Chondrocyte (in vitro differentiated cells): ENCODE measurements around the gene MRPS18A. TPM values are rescaled to one million over a fixed set of nuclear protein-coding genes. Genes with fewer than 3 reads are reported as not detected.

Experiments
- DNase-seq: peaks from one replicate; pipeline ENCODE4 v3.0.0; 2021; ENCODE audit warnings: mixed read lengths, low spot score
- H3K27ac Mint-ChIP-seq: one replicate; pipeline ENCODE4 v1.8.0; 2021; ENCODE audit warnings: mild to moderate bottlenecking, moderate library complexity, mixed read lengths; ENCODE audit not compliant: unreplicated experiment
- H3K27me3 Mint-ChIP-seq: 2 replicates; pipeline ENCODE4 v1.8.0; 2021; ENCODE audit warnings: low read depth, mixed read lengths
- H3K36me3 Mint-ChIP-seq: 2 replicates; pipeline ENCODE4 v1.8.0; 2021; ENCODE audit warnings: low read depth, mixed read lengths
- H3K4me1 Mint-ChIP-seq: 2 replicates; pipeline ENCODE4 v1.8.0; 2021; ENCODE audit warnings: low read depth, mild to moderate bottlenecking, mixed read lengths
- H3K4me3 Mint-ChIP-seq: one replicate; pipeline ENCODE4 v1.8.0; 2021; ENCODE audit warnings: mild to moderate bottlenecking, moderate library complexity, mixed read lengths; ENCODE audit not compliant: unreplicated experiment
- H3K9me3 Mint-ChIP-seq: 2 replicates; pipeline ENCODE4 v1.8.0; 2021; ENCODE audit warnings: low read depth, mixed read lengths
- CTCF ChIP-seq: fragments of 200-600 bp; sonication (generic); IDR thresholded peaks from 2 replicates; pipeline ENCODE4 v1.5.0; 2021; ENCODE audit warnings: antibody characterized with exemption, mild to moderate bottlenecking, moderate library complexity
- total RNA-seq: library from RNA; stranded (reverse); gene quantifications from 3 replicates; pipeline ENCODE4 v1.2.1, GENCODE V29; 2021

Gene MRPS18A
- total RNA-seq, 1 donor from 2014 or later, result 26.8 TPM

DNA sequence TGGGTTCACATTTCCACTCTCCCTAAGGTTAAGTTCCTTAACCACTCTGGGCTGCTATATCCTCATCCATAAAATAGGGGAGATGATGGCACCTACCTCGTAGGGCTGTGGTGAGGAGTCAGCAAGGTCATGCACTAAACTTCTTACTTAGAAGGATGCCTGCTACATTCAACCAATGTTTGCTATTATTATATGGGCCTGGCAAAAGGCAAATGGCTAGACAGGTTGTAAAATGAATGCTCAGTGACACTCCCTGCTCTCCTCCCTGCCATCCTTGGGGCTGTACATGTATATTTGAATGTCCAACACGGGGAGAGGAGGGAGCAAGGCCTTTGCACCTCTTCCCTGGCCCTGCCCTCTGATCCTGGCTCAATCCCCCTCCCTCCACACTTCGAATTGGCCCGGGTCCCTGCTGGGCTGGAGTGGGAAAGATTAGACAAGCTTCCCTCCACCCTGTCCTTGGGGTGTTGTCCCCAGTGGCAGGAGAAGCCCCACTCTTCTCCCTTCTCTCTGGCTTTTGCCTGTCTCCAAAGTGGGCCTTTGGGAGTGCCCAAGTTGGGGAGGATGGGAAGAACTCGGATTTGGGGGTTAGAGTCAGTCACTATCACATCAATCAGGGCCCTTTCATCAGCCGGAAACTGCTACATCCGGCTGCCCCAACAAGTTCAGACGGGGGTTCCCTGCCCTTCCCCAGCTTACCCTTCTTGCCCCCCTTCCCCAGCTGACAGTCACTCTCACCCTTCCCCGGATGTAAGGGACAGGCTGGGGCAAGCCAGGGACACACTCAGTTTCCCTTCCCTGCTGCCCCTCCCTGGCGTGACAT is 46.1 kb upstream of the MRPS18A start:
- H3K36me3 Mint-ChIP-seq, result no peaks in the 10 kb centered on the region

DNA sequence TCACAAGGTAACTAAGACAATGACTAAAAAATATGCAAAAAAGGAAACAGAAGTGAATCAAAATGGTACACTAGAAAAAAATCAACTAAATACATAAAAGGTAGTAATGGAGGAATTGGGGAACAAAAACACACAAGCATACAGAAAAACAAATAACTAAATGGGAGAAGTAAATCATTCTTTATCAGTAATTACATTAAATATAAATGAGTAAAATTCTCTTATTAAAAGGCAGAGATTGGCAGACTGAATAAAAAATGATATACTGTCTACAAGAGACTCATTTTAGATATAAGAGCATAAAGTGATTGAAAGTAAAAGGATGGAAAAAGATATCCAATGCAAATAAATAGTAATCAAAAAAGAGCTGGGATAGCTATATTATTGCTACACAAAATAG is 43.0 kb upstream of the MRPS18A start:
- H3K36me3 Mint-ChIP-seq, result no peaks in the 10 kb centered on the region
- DNase-seq, result no peak
- H3K27ac Mint-ChIP-seq, result no peak overlapping the region
- peaks cover under 1% of the 10 kb centered on the region for H3K4me1 Mint-ChIP-seq
- H3K27me3 Mint-ChIP-seq, result peaks cover 3% of the 10 kb centered on the region
- peaks cover 23% of the 10 kb centered on the region for H3K9me3 Mint-ChIP-seq
- no peak overlapping the region for H3K4me3 Mint-ChIP-seq
- TF ChIP-seq CTCF, result no peak

More for the DNA sequence above, 46.1 kb upstream of the MRPS18A start:
- no peak overlapping the region for H3K27ac Mint-ChIP-seq
- no peaks in the 10 kb centered on the region for H3K4me1 Mint-ChIP-seq
- peaks cover 3% of the 10 kb centered on the region for H3K27me3 Mint-ChIP-seq
- TF ChIP-seq CTCF, result no peak
- H3K9me3 Mint-ChIP-seq, result peaks cover 23% of the 10 kb centered on the region
- H3K4me3 Mint-ChIP-seq, result no peak overlapping the region
- no peak for DNase-seq

- Mint-ChIP-seq H3K4me1 (peaks cover 10% of the 10 kb centered on the region), H3K4me3 (no peak overlapping the region), H3K36me3 (no peaks in the 10 kb centered on the region), H3K9me3 (peaks cover 23% of the 10 kb centered on the region), H3K27ac (no peak overlapping the region), H3K27me3 (peaks cover 3% of the 10 kb centered on the region)
- TF ChIP-seq CTCF, result no peak
- no peak for DNase-seq
Observed at GRCh38 chr6:43729537-43729936, 41.9 kb upstream of the MRPS18A start.

- no peak overlapping the region for H3K27ac Mint-ChIP-seq
- H3K36me3 Mint-ChIP-seq, result no peaks in the 10 kb centered on the region
- H3K4me1 Mint-ChIP-seq, result peaks cover 13% of the 10 kb centered on the region
- H3K4me3 Mint-ChIP-seq, result no peak overlapping the region
- peaks cover 23% of the 10 kb centered on the region for H3K9me3 Mint-ChIP-seq
- peaks cover 3% of the 10 kb centered on the region for H3K27me3 Mint-ChIP-seq
- TF ChIP-seq CTCF, result no peak
- peak; percentile 9 for DNase-seq
Observed at GRCh38 chr6:43728586-43728985, 41.0 kb upstream of the MRPS18A start.

DNA sequence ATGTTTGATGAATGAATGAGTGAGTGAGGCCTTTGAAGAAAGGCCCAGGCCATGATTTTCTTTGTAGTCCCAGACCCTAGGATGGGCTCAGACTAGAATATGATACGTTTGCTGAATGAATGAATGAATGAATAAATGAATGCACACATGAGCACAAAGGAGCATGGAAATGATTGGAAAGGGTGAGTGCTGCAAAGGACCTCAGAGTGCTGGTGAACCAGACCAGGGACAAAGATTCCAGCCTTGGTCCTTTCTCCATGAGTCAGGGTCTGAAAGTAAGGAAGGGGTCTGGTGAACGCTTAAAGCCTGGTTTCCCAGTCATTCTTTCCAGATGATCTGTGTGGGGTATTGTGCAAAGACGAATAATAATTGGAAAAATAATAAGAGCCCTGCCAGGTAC is 40.0 kb upstream of the MRPS18A start:
- Mint-ChIP-seq H3K27ac (no peak overlapping the region), H3K27me3 (no peaks in the 10 kb centered on the region)
- DNase-seq, result no peak

More for the DNA sequence above, 40.0 kb upstream of the MRPS18A start:
- Mint-ChIP-seq H3K36me3 (no peaks in the 10 kb centered on the region), H3K9me3 (peaks cover 21% of the 10 kb centered on the region), H3K4me3 (no peak overlapping the region), H3K4me1 (peaks cover 13% of the 10 kb centered on the region)
- no peak for TF ChIP-seq CTCF
